HepG2 (cell line): ENCODE measurements around the gene YKT6. TPM values are rescaled to one million over a fixed set of nuclear protein-coding genes. Genes with fewer than 3 reads are reported as not detected.

ENCODE experiments used
- ZBTB40 ChIP-seq, 2 experiments: fragments of 450-650 bp in 1 of 2; sonication (generic) in 1 of 2; formaldehyde crosslinking in 1 of 2; IDR thresholded peaks; 2 replicates each; pipeline versions ENCODE4 v1.6.1 to v1.8.0; 2016 to 2022; ENCODE audit warnings: antibody characterized with exemption in 1 of 2, mild to moderate bottlenecking in 1 of 2, missing genetic modification reagents in 1 of 2
- ZNF772 ChIP-seq: sonication (generic); formaldehyde crosslinking; IDR thresholded peaks from 2 replicates; pipeline ENCODE4 v1.5.0; 2020; ENCODE audit warnings: mild to moderate bottlenecking, missing genetic modification reagents
- ZSCAN12 ChIP-seq: sonication (generic); formaldehyde crosslinking; IDR thresholded peaks from 2 replicates; pipeline ENCODE4 v1.9.0; 2021; ENCODE audit warnings: mild to moderate bottlenecking, missing genetic modification reagents
- polyA plus RNA-seq, 8 experiments: library from polyadenylated mRNA; depleted of rRNA in 3 of 8; stranded (reverse) in 7 of 8; unstranded in 1 of 8; fragments of >200 nt; fragmentation: Illumina TruSeq in 4 of 8; extraction: Trizol in 4 of 8; gene quantifications; 2 replicates each; pipeline versions ENCODE4 v1.2.1 to v1.2.3, GENCODE V29; 2011 to 2016; ENCODE audit warnings: low read depth in 4 of 8, missing spikeins in 1 of 8, mixed read lengths in 1 of 8; ENCODE audit not compliant: insufficient read depth in 1 of 8
- total RNA-seq, 5 experiments: library from RNA; depleted of rRNA; stranded (reverse); fragments of >200 nt; fragmentation: Illumina TruSeq; extraction: Trizol; gene quantifications; 2 replicates each; pipeline ENCODE4 v1.2.3, GENCODE V29; 2016; ENCODE audit warnings: low read depth in 1 of 5
- TF ChIP-seq, protein P1 (sequence below): sonication (generic); formaldehyde crosslinking; IDR thresholded peaks from 2 replicates; pipeline ENCODE4 v1.8.0; 2022; ENCODE audit warnings: mild to moderate bottlenecking, missing genetic modification reagents, moderate library complexity

YKT6 gene
- total and polyA plus RNA-seq, 2 of the 13 experiments (the other 11 are each of a cell fraction or from before 2014, with no cell fraction given): 52.2 to 60.3 TPM

GRCh38 chr7:44157116-44158080 is 43.4 kb upstream of the YKT6 start (continued):
- TF ChIP-seq ZBTB40 (IDR thresholded peaks at IDR 0.05) (no peak), ZBTB40 (CRISPR knock-in tag; IDR thresholded peaks at IDR 0.05) (no peak), ZNF772 (CRISPR knock-in tag) (no peak), ZSCAN12 (no peak)
- TF ChIP-seq, protein P1, sequence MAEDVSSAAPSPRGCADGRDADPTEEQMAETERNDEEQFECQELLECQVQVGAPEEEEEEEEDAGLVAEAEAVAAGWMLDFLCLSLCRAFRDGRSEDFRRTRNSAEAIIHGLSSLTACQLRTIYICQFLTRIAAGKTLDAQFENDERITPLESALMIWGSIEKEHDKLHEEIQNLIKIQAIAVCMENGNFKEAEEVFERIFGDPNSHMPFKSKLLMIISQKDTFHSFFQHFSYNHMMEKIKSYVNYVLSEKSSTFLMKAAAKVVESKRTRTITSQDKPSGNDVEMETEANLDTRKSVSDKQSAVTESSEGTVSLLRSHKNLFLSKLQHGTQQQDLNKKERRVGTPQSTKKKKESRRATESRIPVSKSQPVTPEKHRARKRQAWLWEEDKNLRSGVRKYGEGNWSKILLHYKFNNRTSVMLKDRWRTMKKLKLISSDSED (CRISPR knock-in tag): no peak
